GM12878 (cell line): Measurements from ENCODE around the gene FBXL14. TPM values are rescaled to one million over a fixed set of nuclear protein-coding genes. Genes with fewer than 3 reads are reported as not detected.

Experiments used
- ASH2L ChIP-seq: fragments of 300-600, 200-600 bp; sonication (generic); IDR thresholded peaks from 2 replicates; pipeline ENCODE4 v1.6.1; 2017; ENCODE audit warnings: low read depth, mild to moderate bottlenecking, borderline replicate concordance
- BRCA1 ChIP-seq: IDR thresholded peaks from 2 replicates; pipeline ENCODE4 v1.6.1; 2011; ENCODE audit warnings: low read depth, low read length, improper control_type of control experiment
- CBX3 ChIP-seq: fragments of 200-600 bp; sonication (generic); IDR thresholded peaks from 2 replicates; pipeline ENCODE4 v1.6.1; 2016; ENCODE audit warnings: low read depth, borderline replicate concordance
- DPF2 ChIP-seq: fragments of 450-650 bp; IDR thresholded peaks from 2 replicates; pipeline ENCODE4 v1.6.1; 2017; ENCODE audit warnings: mild to moderate bottlenecking
- EZH2 ChIP-seq: IDR thresholded peaks from 2 replicates; pipeline ENCODE4 v1.6.1; 2012; ENCODE audit warnings: low read depth, mild to moderate bottlenecking, control low read depth, inconsistent platforms, low read length, borderline replicate concordance; ENCODE audit not compliant: control insufficient read depth
- IKZF2 ChIP-seq, 2 experiments: fragments of 450-650 bp; IDR thresholded peaks; 2 replicates each; pipeline ENCODE4 v1.6.1; 2017; ENCODE audit warnings: mild to moderate bottlenecking in 2 of 2, moderate library complexity in 2 of 2
- MAX ChIP-seq: IDR thresholded peaks from 2 replicates; pipeline ENCODE4 v1.6.1; 2012; ENCODE audit warnings: low read depth, low read length, improper control_type of control experiment
- MEF2B ChIP-seq: fragments of 450-650 bp; IDR thresholded peaks from 2 replicates; pipeline ENCODE4 v1.6.1; 2018; ENCODE audit warnings: mild to moderate bottlenecking, moderate library complexity; ENCODE audit not compliant: partially characterized antibody, poor library complexity, severe bottlenecking
- MTA2 ChIP-seq: fragments of 450-650 bp; IDR thresholded peaks from 2 replicates; pipeline ENCODE4 v1.6.1; 2016; ENCODE audit warnings: low read depth, mild to moderate bottlenecking, moderate library complexity
- MYB ChIP-seq: fragments of 150-350 bp; IDR thresholded peaks from 2 replicates; pipeline ENCODE4 v1.6.1; 2014; ENCODE audit warnings: mild to moderate bottlenecking, low read depth, low read length, borderline replicate concordance
- NFIC ChIP-seq: IDR thresholded peaks from 2 replicates; pipeline ENCODE4 v1.6.1; 2012; ENCODE audit warnings: low read depth, mild to moderate bottlenecking, inconsistent platforms, low read length, moderate library complexity
- NR2F1 ChIP-seq: fragments of 450-650 bp; conservative IDR thresholded peaks from 2 replicates; pipeline ENCODE4 v1.6.1; 2017; ENCODE audit warnings: mild to moderate bottlenecking
- POU2F2 ChIP-seq: IDR thresholded peaks from 3 replicates; pipeline ENCODE4 v1.6.1; 2011; ENCODE audit warnings: low read depth, mild to moderate bottlenecking, low read length, borderline replicate concordance
- RELB ChIP-seq: fragments of 450-650 bp; IDR thresholded peaks from 2 replicates; pipeline ENCODE4 v1.6.1; 2017; ENCODE audit warnings: low read depth, mild to moderate bottlenecking, moderate library complexity
- RUNX3 ChIP-seq: IDR thresholded peaks from 2 replicates; pipeline ENCODE4 v1.6.1; 2012; ENCODE audit warnings: low read length, inconsistent platforms
- SRF ChIP-seq, 2 experiments: IDR thresholded peaks; 2 replicates each; pipeline ENCODE4 v1.6.1; 2011; ENCODE audit warnings: low read depth in 2 of 2, low read length in 2 of 2, mild to moderate bottlenecking in 1 of 2, moderate library complexity in 1 of 2
- STAT3 ChIP-seq: IDR thresholded peaks from 2 replicates; pipeline ENCODE4 v1.6.1; 2011; ENCODE audit warnings: low read depth, low read length, improper control_type of control experiment
- USF2 ChIP-seq: IDR thresholded peaks from 2 replicates; pipeline ENCODE4 v1.6.1; 2011; ENCODE audit warnings: low read depth, low read length, improper control_type of control experiment, borderline replicate concordance
- ZBTB33 ChIP-seq: fragments of 450-650 bp; IDR thresholded peaks from 2 replicates; pipeline ENCODE4 v1.6.1; 2017; ENCODE audit warnings: mild to moderate bottlenecking
- ZNF384 ChIP-seq: IDR thresholded peaks from 2 replicates; pipeline ENCODE4 v1.6.1; 2012; ENCODE audit warnings: low read depth, mild to moderate bottlenecking, low read length, improper control_type of control experiment, borderline replicate concordance
- ZNF687 ChIP-seq: fragments of 450-650 bp; IDR thresholded peaks from 2 replicates; pipeline ENCODE4 v1.6.1; 2017; ENCODE audit warnings: mild to moderate bottlenecking, moderate library complexity
- polyA plus RNA-seq, 11 experiments: library from polyadenylated mRNA; depleted of rRNA in 4 of 11; unstranded in 6 of 11; stranded (reverse) in 5 of 11; fragments of >200 nt; fragmentation: Nextera tagmentation in 4 of 11; fragmentation: Illumina TruSeq in 1 of 11; extraction: Ambion mirVana in 4 of 11; extraction: Trizol in 1 of 11; gene quantifications; 1 replicate in 1 of 11; 2 replicates in 10 of 11; pipeline versions ENCODE4 v1.2.1 to v1.2.3, GENCODE V29; 2011 to 2016; ENCODE audit warnings: inconsistent platforms in 2 of 11, missing spikeins in 2 of 11, low read depth in 1 of 11
- total RNA-seq, 4 experiments: library from RNA; depleted of rRNA in 3 of 4; stranded (reverse); fragments of >200 nt in 3 of 4; fragmentation: Illumina TruSeq in 1 of 4; extraction: Trizol in 1 of 4; gene quantifications; 2 replicates each; pipeline versions ENCODE4 v1.2.1 to v1.2.3, GENCODE V29; 2013 to 2021

The FBXL14 gene
- total and polyA plus RNA-seq, 10 of the 15 experiments (the other 5 are each of a cell fraction or from before 2014, with no cell fraction given): 0.44 to 19.0 (median 2.9) TPM

- TF ChIP-seq POU2F2: peak; percentile 93
- TF ChIP-seq NFIC: peak; percentile 76; the same call in 1 of the 2 replicates
- TF ChIP-seq RUNX3: peak; percentile 79
- TF ChIP-seq MYB: no peak
- TF ChIP-seq EZH2: no peak
- peak; percentile 16; the same call in 1 of the 2 replicates for TF ChIP-seq USF2
- peak; percentile 89 for TF ChIP-seq NR2F1
- TF ChIP-seq ZNF384: peak; percentile 68
- TF ChIP-seq ASH2L: no peak
- TF ChIP-seq MAX: peak; percentile 33; the same call in 1 of the 2 replicates
- no peak for TF ChIP-seq ZBTB33
- peak in 1 of 2 experiments; percentile 59; a peak in 2 of 4 replicates for TF ChIP-seq IKZF2 (IDR thresholded peaks at IDR 0.05)
- no peak; the same call in 1 of the 2 replicates for TF ChIP-seq ZNF687
- TF ChIP-seq DPF2: peak; percentile 60
- TF ChIP-seq STAT3: peak; percentile 85
- TF ChIP-seq SRF (IDR thresholded peaks at IDR 0.05; ENCODE audit: low read depth in 2 of 2, low read length in 2 of 2): no peak
- no peak for TF ChIP-seq CBX3
- peak; percentile 62 for TF ChIP-seq MEF2B
- peak; percentile 64; the same call in 1 of the 2 replicates for TF ChIP-seq RELB
- TF ChIP-seq BRCA1: no peak
- peak; percentile 58 for TF ChIP-seq MTA2
These were observed 11.7 kb upstream of the FBXL14 start (continued) for GRCh38 chr12:1606021-1606622.
